Amniotic stem cell (primary cell): ENCODE data around the gene TMEM237.
"Not testable (repeated sequence)": the region's sequence is repeated elsewhere in the genome, so short reads cannot be mapped to it uniquely, and the experiment has no call there.

Source experiments
- DNase-seq: peaks from one replicate; lab custom pipeline; 2025; lab: John Stamatoyannopoulos, UW

TMEM237 gene, protein sequence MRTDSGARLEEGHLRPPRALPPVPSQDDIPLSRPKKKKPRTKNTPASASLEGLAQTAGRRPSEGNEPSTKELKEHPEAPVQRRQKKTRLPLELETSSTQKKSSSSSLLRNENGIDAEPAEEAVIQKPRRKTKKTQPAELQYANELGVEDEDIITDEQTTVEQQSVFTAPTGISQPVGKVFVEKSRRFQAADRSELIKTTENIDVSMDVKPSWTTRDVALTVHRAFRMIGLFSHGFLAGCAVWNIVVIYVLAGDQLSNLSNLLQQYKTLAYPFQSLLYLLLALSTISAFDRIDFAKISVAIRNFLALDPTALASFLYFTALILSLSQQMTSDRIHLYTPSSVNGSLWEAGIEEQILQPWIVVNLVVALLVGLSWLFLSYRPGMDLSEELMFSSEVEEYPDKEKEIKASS

DNA sequence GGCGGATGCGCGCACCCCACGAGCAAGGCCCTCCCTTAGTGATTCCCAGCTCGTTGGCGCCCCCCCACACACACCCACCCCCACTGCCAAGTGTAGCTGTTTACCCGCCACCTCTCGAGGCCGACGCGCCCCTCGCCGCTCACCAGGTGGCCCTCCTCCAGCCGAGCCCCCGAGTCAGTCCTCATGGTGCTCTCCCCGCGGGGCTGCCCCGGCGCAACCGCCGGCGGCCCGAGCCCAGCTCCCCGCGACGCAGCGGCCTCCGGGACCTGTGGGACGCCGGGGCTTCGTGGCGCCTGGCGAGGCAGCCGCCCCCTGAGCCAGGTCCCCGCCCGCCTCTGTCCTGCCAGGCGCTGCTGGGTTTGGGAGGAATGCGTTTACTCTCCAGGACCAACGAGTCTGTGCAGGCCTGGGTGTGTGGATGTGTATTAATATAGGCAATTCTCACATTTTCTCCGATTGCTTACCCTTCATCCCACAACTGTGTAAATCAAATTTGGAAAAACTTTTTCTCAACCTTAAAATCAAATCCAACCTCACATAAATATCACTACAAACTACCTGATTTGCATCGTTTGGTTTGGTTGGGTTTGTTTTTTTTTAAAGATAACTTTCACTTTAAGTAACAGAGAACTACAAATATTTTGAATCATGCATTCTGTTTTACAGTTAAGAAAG is at the start of gene TMEM237:
Gene TMEM237, minus strand, starts transcription at position 288 of the 675 bp plus-strand sequence. Its CDS starts 103 bp downstream, at position 185.
- no peak for DNase-seq

DNA sequence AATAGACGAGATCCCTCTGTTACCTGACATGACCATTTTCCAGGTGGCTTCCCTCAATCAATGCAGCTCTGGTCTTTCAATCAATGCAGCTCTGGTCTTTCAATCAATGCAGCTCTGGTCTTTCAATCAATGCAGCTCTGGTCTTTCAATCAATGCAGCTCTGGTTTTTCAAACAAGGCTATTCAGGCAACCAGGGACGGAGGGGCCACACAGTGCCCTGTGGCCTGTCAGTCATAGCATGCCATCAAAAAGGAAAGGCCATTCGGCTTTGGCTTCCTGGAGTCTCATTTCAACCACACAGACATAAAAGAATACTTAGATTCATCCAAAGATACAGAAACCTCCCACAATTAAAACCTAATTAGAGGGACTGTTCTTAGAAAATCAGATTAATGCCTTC is 41.9 kb upstream of the TMEM237 start:
- DNase-seq: no peak

DNA sequence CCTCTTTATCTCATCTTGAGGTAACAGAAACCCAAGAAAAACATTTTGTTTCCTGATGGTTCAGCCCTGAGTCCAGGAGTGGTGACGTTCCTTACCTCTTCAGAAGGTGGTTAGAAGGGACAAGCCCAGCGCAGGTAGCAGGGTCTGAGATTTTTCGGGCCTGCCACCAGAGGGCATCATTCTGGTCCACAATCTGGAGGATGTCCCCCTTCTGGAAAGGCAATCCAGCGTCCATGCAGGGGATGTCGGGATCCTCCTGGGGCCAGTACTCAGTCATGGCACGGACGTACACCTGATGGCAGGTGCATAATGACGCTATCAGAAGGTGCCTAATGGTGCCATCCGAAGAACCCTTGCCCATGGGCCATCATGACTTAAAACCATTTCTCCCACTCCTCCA is 37.4 kb upstream of the TMEM237 start:
- no peak for DNase-seq

DNA sequence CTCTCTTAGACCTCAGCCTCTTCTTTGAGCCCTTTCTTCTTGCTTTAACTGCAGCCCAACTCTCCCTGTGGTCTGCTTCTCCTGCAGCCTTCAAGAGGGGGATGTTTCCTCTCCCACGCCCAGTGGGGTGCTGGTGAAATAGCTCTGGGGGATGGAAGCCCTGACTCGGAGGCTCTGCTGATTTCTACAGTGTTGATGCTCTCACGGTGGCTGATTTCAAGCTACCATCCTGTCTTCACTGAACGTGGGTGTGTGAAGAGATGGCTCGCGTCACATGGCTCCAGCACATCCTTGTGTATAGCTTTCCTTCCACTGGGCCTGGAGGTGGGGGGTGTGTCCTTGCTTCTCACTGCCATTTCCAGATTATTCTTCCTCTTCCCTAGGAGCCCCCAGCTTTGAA is 35.1 kb upstream of the TMEM237 start:
- no peak for DNase-seq

DNA sequence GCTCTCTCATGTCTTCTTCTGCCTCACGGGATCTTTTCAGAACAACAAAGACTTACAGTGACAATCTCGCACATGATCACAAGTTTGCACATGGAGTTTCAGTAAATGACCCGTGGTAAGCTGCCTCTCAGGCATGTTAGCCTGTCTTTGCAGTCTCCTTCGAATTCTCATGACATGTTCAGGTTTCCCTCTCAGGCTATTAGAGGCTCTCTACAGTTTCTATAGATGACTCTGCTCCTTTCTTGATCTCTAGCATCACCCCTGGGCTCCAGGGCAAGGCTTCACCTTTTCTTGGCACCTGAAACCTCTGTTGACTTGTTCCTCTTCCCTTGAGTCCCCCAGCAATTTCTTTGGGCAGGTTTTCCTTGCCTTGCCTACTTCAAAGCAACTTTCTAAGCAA is 32.2 kb upstream of the TMEM237 start:
- no peak for DNase-seq

DNA sequence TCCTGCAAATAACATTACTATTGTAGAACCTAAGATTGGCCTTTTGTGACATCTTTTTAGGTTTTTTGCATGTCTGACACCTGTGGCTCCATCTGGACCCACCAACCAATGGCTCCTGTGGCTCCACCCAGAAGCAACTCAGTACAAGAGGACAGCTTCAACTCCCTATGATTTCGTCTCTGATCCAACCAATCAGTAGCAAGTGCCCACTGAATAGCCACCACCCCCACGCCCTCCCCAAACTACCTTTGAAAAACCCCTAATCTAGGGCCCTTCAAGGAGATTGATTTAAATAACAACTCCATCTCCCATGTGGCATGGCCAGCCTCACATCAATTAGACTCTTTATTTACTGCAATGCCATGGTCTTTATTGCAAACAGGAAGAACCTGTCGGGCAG is 31.5 kb upstream of the TMEM237 start:
- DNase-seq: no peak

DNA sequence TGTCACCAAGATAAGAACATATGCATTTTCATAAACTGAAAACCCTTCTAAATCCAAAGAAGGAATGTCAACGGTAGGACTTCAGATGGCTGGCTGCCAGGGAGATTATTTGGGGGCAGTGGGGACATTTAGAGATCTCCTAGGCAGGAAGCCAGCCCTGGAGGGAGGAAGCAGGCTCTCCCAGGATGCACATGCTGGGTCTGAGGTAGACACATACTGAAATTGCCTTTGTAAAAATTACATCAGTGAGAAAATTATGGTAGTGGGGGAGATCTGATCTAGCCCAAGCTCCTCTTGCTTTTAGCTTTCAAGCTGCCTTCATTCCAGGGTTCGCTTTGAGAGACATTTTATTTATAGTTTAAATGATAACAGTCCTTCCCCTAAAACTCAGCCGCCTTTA is 31.0 kb upstream of the TMEM237 start:
- DNase-seq: no peak

DNA sequence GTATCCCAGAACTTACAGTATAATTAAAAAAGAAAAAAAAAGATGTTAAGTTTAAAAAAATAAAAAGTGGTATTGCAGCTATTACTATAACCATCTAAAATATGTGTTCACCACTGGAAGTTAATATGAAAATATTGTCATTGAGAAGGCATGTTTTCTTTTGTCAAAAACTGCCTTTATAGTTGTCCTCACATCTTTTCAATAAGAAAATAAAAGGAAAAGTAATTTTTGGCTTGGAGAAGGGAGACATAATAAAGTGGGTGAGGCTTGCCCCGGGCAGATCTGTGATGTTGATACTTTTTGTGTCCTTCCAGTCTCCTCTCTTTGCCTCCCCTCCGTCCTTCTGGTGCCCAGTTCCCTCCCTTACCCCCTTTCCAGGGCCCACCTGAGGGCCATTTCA is 30.2 kb upstream of the TMEM237 start:
- DNase-seq: no peak

DNA sequence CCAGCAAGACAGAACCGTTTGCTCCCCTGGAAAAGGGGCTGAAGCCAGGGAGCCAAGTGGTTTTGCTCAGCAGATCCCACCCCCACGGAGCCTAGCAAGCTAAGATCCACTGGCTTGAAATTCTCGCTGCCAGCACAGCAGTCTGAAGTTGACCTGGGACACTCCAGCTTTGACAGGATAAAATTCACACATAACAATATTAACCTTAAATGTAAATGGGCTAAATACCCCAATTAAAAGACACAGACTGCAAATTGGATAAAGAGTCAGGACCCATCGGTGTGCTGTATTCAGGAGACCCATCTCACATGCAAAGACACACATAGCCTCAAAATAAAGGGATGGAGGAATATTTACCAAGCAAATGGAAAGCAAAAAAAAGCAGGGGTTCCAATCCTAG is 27.9 kb upstream of the TMEM237 start:
- DNase-seq: not testable (repeated sequence)

DNA sequence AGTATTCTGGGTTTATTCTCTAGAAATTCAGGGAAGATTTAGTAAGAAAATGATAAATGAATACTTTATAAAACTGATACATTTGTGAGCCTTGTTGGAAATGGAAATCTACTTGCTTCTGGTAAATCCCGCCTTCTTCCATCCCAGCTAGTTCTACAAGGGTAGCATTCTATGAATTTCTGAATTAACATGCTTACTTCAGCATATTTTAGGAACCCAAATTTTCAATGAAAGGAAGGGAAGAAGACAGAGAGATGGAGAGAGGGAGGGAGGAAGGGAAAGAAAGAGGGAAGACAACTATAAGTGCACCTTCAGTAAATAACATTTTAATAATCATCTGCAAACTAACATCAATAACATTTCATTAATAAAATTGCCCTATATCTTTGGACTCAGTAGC is 26.6 kb upstream of the TMEM237 start:
- no peak for DNase-seq

DNA sequence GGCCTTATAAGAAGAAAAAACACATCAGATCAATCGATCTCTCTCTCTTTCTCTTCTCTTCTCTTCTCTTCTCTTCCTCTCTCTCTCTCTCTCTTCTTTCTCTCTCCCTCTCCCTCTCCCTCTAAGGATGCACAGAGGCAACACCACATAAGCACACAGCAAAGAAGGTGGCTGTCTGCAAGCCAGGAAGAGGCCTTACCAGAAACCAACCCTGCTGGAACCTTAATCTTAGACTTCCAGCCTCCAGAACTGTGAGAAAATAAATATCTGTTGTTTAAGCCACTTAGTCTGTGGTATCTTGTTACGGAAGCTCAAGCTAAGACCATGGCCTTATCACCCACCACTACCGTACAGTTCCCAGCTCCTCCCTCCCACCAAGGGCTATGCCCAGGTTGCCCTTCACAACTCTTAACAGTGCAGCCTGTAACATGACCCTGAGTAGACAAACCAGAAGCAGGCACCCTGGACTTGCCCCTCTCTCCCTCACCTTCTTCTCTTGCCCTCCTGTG is 25.2 kb upstream of the TMEM237 start:
- no peak for DNase-seq

DNA sequence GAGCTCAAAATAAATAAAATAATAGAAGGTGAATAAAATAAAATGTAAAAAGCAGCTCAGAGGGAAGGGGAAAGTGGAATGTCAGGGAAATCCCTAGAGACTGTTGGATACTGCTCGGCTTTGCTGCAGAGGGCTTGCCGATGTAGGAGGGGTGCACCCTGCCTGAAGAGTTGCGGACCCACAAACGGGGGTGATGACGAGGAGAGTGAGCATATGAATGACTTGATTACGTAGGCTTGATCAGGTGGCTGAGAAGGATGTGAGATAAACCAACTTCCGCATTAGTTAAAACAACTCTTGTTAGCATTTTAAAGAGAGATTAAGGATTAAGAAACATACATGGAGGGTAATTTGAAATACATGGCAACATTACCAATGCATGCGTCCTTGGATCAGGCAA is 21.0 kb upstream of the TMEM237 start:
- DNase-seq: no peak

DNA sequence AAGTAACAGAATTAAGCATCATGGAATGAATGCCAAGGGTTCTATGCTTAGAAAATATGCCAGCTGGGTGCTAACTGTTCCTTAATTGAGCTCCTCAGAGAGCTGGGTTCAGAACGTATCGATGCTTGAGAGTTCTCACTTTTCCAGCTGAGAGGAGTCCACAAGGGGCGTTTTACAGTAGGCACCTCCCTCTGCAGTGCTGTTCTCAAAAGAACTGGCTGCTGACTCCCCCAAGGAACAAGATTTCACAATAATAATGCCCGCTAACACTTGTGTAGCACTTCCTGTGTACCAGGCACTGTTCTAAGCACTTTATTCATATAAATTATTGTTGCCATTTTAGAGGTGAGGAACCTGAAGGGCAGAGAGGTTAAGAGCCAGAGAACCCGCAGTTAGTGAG is 18.1 kb upstream of the TMEM237 start:
- DNase-seq: no peak

DNA sequence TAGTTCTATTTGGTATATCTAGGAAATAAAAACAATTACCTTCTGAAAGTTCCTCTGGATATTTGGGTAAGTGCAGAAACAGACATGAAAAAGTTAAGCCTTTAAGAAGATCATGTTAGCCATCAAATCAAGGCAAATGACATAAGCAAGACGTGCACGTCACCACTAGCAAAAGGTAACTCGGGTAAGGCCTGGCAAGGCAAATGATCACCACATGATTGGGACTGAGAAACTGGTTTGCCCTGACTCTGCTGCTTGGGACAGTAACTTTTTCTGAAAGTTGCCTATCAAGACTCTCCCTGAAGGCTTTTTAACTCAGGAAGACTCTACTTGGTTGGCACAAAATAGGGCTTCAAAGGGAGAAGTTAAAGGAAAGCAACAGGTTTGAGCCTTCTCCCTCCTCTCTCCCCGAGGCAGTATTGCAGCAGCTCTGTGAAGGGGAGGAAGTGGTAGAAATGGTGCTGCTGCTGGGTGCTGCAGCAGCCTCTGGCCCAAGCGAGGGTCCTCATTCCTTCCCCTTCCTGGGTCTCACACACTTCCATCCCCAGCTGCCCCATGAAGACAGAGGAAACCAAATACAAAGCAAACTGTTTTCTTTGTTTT is 17.1 kb upstream of the TMEM237 start:
- no peak for DNase-seq

DNA sequence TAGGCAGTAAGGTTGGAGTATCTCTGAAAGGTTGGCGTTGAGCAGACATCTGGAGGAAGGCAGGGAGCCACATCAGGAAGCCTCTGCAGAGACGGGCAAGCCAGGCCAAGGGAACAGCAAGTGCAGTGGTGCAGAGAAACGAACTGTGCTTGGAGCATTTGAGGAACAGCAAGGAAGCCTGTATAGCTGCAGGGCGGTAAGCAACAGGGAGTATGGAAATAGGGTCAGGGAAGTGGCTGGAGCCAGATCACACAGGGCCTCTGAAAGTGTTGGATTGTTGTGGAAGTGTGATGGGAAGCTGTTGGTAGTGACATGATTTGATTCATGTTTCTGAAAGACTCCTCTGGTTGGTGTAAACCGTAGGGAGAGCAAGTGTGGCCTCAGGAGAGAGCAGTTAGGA is 13.4 kb upstream of the TMEM237 start:
- DNase-seq: no peak

DNA sequence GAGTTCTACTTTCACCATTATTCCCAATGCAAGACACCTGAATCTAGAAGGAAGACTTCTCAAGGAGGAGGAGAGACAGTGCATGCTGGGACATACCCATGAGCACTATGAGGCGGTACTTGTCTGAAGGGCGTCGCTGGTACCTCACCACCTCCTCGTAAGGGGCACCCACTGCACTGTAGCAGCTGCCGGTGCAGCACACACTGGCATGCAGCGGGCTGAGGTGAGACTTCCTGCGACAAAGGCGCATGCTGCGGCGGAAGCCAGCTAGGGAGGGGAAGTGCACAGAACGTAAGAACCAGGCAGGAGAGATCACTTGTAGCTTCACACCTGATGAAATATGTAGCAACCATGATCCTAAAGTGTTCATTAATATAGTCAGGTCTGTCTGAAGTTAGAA is 12.8 kb upstream of the TMEM237 start:
- DNase-seq: no peak

DNA sequence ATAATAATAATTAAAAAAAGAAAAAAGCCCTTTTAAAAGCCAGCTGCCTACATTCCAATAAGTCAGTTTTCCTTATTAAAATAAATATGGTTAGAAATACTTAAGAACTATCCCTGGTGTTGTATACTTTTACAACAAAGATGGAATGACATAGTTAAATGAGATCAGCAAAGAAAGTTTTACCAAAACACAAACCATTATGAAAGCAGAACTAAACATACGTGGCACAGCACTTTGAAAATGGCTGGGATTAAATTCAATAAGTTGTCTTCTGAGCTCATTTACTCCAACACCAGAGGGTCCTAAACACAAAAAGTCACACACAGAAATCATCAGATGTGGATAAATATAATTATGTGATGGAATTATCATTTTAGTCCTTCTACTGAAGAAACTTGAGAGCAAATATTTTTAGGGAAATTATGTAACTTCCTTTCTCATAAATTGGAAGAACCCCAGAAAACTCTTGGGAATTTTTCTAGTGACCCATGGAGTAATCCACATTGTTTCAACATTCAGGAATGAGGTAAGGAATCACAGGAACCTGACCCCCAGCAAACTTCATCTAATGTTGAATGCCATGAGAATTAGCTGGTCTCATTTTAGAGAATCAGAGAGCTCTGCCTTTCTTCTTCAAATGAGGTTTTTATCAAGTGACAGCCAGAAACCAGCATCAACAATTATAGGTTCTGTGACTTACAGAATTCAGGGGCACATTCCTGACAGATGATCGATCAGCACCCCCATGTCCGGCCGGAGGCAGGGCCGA is 11.5 kb upstream of the TMEM237 start:
- no peak for DNase-seq

DNA sequence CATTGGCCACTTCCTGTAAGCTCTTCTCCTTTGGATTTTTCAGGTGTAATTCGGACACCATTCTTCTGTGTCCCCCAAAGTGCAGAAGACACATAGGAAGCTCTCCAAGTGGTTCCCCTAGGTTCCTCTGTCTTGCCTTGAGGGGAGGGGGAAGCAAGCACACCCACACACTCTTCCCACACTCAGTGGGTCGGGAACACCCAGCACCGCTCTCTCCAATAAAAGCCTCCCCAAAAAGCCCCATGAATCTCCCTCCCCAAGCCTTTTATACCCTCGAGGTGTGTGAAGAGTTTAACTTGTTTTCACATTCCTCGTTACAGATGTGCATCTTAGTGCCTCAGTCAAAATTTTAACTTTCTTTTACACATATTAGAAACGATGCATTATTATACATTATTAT is 9.9 kb upstream of the TMEM237 start:
- DNase-seq: no peak

DNA sequence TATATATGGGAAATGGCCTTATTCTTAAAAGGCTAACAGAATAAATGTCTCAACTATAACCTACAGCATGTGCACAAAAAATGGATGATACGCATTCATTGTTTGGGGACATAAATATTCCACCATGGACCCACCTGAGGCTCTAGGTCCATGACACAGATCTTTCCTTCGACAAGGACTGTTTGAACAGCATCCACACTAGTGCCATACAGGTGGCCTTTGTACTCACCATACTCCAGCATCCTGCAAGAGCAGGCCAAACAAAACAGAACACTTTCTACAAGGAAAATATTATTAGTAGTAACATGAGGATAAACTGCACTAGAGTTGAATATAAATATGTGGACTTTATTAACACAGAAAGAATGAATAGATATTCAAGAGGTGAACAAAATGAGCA is 6.1 kb upstream of the TMEM237 start:
- DNase-seq: no peak

DNA sequence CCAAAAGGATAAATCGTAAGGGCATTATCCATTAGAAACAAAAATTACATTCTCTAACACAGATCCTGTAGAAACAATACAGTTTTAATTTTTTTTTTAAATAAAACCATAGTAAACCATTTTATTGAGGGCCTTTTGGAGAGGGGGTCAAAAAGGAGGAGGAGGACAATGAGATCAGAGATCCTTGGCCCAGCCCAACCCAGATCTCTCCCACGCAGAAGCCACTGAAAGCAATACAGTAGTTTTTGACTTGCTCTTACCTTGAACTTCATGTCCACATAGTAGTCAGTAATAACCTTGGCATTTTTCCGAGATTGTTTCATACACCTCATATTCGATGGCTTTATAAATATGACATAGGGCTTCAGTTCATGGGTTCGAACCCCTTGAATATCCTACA is 4.1 kb upstream of the TMEM237 start:
- no peak for DNase-seq

DNA sequence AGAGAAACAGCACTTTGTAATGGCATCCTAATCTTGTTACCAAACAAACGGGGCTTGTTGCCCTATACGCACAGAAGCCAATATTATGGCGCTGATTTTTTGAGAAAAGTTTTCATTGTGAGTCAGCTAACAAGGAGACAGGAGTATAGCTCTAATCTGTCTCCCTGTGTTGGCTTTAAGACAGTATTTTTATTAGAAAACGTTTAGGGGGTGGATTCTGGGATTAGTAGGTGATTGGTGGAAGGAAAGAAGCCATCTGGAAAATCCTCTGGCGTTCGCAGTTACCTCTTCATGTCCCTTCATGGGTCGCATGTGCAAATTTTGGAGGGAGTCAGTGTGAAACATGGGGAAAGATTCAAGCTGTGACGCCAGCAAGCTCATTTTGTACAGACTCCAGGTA is 698 bp upstream of the TMEM237 start:
- DNase-seq: no peak

DNA sequence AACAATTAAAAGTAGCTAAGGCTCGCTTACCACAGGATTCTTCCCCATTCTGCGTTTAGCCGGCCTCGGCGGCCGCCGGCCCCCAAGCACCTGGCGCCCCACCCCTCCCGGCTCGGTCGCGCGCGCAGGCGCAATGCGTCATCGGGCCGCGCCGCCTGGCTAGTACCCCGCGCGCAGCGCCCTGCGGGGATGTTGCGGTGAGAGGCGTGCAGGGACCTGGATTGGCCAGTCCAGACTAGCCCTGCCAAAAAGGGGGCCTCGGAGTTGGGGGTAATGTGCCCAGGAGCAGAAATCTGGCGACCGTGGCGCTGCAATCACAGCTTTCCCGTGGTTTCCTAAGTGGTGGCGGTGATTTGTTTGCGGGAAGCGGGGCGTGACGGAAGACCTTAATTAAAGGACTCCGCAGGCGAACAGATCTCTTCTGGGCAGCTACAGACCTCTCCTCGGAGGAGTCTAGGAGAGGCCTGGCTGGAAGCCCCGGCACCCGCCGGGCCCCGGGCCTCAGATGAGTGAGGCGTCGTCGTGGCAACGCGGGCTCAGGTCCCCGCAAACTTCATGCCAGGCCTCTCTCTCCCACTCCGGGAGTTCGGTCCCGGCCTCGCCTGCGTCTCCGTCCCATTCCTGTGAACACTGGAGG is 606 bp downstream of the TMEM237 start:
- DNase-seq: no peak
